HG03565 (cell line): ENCODE results near the gene METRN.

Experiments used
- ATAC-seq: cut with Tn5 transposase; IDR thresholded peaks from one replicate; pipeline ENCODE4 v1.9.1; 2021; ENCODE audit warnings: mild to moderate bottlenecking, moderate library complexity; ENCODE audit not compliant: unreplicated experiment

METRN gene

DNA sequence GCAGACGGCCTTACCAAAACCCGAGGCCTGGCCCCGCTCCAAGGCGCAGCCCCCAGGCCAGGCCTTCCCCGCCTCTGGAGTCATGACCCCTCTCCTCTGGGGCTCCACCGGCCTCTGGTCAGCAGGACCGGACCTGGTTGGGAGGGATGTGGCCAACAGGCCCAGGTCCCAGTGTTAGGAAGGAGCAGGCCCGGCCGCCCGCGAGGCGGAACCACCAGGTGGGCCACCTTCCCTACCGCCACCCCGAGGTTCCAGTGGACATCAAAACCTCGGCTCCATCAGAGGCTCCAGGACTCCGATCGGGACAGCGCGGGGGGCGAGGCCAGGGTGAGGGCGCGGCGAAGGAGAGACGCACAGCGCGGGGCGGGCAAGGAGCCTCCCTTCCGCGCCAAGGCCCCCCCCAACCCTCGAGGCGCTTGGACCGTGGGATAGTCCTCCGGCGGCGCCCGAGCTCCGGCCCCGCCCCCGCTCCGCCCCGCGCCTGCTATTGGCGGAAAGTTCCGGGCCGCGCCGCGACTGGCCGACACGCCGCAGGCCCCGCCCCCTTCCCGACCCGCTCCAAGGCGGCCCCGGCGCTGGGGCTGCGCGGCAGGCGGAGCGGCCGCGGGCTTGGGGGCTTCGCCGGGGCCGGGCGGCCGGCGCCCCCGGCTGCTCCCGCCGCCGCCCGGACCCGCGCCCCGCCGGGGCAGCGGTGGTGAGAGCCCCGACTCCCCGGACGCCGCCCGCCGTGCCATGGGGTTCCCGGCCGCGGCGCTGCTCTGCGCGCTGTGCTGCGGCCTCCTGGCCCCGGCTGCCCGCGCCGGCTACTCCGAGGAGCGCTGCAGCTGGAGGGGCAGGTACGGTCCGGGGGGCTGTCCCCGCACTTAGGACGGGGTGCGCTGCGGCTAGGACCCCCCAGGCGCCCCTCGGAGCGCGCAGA, at the start of gene METRN:
Gene METRN (plus strand): TSS at position 561 of the 919 bp plus-strand sequence. CDS start 172 bp downstream, at position 733.
- peak; percentile 61 for ATAC-seq

DNA sequence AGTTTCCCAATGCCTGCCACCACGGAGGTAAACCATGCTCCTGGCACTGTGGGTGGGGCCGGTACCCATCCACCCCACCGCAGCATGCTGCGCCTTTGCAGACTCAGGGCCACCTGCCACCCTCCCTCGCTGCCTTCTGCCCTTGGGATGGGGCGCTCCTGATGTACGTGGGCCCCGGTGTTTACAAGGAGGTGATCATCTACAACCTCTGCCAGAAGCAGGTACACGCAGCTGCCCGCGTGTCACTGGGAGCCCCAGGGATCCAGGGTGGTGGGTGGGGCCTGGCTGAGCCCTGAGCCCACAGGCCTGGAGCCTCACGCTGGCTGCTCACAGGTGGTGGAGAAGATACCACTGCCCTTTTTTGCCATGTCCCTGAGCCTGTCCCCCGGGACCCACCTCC, 48.3 kb upstream of the METRN start:
- ATAC-seq = no peak

DNA sequence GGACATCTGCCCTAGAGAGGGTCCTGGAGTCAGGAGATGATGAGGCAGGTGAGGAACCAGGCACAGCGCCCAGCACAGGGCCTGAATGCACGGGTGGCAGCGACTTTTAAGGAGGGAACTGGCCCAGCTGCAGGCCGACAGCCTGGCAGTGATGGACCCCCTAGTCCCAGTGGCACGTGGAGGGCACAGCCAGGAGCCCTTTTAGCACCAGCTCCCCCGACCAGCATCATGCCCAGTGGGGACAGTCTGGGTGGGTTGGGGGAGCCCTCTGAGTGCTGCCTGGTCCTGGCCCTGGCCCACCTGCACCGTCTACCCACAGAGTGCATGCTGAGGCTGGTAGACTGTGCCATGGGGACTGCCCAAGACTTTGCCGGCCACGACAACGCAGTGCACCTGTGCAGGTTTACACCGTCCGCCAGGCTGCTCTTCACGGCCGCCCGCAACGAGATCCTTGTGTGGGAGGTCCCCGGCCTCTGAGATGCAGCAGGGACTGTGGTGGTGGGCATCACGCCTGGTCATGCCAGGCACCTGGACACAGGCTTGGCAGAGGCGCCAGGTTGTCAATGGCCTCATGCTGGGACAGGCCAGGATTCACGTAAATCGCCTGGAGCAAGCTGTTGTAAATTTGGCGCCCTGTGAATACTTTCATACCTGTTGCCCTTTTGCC, 47.7 kb upstream of the METRN start:
- ATAC-seq = no peak

DNA sequence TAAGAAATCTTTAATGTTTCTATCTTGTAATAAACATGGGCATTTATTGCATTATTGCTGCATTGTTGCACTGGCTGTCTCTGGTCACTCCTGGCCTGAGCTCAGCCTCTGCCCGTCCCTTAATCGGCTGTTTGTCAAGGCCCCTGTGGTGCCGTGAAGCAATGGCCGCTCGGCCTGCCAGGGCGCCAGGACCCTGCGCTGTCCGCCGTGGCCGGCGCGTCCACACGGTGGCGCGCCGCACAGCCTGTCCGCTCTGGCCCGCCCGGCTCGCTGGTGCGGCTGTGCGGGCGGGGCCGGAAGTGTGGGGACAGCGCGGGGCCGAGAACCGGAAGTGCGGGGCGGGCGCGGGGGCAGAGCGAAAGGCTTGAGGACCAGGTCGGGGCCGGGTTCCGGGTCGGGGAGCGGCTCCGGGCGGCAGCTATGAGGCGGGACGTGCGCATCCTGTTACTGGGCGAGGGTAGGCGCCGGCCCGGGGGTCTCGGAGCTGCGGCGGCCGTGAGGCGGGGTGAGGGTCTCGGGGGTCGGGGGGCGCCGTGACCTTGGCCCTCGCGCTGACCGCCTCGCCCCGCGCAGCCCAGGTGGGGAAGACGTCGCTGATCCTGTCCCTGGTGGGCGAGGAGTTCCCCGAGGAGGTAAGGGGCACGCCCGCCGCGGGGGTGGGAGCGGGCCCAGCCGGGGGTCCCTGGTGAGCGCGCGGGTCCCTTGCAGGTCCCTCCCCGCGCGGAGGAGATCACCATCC, 47.0 kb upstream of the METRN start, which contains the start of gene RHOT2:
Gene RHOT2 (plus strand): TSS at position 353 of the 739 bp plus-strand sequence. CDS start 68 bp downstream, at position 421.
- ATAC-seq = peak; percentile 76

DNA sequence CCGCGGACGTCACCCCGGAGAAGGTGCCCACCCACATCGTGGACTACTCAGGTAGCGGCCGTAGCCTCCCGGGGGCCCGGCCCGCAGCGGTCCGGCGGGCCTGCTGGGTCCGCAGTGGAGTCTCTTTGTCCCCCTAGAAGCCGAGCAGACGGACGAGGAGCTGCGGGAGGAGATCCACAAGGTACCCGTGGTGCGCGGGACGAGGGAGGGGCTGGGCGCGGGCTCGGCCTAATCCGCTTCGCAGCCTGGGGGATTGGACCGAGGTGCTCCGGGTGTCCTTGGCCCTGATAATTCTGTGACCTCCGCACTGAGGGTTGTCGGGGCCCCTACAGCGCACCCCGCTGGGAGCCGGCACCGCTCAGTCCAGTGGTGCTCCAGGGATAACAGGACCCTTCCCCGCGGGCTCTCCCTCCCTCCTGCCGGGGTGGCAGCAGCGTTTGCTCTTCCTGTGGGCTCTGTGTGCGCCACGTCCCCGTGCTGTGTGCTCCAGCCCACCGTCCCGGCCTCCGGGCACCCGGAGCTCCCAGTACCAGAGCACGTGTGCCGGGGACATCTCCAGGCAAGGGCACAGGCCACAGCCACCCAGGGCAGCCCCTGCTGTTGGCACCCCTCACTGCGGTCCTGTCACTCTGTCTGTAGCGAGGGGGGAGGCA, 46.3 kb upstream of the METRN start:
- peak; percentile 12 for ATAC-seq

DNA sequence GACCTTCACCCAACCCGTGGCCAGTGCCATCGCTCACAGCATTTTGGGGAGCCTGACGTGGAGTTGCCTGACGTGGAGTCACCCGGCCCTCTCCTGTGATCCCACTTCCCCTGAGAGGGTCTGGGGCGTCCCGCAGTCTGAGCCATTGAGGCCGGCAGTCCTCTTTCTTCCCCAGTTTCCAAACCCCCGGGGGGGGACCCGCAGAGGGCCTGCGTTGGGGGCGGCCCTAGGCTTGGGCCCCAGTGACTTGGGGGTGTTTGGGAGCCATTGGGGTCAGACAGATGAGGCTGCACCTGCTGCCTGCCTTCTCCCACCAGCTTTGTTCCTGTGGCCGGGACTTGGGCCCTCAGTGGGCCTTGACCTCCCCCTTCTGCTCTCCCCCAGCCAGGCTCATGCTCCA, 45.3 kb upstream of the METRN start:
- ATAC-seq = no peak

DNA sequence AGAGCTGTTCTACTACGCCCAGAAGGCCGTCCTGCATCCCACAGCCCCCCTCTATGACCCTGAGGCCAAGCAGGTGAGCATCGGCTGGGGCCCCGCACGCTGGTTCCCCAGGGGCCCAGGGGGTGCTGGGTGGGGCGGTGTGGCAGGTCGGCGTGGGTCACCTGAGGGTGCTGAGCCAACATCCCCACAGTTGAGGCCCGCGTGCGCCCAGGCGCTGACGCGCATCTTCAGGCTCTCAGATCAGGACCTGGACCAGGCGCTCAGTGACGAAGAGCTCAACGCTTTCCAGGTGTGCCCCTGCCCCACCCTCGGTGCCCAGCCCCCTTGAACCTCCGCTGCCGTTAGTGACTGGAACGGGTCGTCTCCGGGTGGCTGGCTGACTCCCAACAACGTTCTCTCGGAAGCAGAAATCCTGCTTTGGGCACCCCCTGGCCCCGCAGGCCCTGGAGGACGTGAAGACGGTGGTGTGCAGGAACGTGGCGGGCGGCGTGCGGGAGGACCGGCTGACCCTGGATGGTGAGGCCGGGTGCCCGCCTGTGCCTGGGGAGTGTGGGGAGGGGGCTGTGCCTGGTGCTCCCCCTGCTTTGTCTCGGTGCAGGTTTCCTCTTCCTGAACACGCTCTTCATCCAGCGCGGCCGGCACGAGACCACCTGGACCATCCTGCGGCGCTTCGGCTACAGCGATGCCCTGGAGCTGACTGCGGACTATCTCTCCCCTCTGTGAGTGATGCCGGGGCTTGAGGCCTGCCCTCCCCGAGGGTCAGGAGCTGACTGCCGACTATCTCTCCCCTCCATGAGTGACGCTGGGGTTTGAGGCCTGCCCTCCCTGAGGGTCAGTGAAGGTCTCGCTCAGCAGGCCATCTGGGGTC, 44.2 kb upstream of the METRN start:
- no peak for ATAC-seq

DNA sequence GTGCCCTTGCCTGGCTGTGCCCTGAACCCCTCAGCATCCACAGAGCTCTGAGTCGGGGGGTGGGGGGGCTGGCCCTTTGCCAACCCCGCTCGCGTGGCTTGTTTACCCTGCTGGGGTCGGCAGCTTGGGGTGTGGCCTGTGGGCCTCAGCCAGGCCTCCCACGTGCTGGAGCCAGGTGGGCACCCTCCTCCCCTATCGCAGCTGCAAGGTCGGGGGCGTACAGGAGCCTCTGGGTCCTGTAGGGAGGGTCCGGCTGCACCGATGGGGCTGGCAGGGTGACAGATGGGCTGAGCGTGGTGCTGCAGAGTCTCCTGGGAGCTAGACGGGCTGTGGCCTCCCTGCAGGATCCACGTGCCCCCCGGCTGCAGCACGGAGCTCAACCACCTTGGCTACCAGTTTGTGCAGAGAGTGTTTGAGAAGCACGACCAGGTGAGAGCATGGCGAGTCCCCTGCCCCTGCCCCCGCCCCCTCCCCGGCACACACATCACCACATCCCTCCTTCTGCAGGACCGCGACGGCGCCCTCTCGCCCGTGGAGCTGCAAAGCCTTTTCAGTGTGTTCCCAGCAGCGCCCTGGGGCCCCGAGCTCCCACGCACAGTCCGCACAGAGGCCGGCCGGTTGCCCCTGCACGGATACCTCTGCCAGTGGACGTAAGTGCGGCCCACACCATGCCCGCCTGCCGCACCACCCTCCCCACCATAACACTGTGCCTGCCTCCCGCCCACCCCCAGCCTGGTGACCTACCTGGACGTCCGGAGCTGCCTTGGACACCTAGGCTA, 43.4 kb upstream of the METRN start:
- no peak for ATAC-seq

DNA sequence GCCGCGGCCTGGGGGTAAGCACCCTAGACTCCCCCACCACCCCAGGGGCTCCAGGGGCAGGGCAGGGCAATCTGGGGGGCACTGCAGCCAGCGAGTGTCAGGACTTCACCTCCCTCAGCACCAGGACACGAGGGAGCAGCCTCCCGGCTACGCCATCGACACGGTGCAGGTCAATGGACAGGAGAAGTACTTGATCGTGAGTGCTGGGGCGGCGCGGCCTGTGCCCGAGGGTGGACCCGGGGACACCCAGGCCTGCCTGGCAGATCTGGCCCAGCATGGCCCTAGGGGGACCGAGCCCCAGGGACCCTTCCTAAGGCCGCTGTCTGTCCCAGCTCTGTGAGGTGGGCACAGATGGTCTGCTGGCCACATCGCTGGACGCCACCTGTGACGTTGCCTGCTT, 42.5 kb upstream of the METRN start:
- ATAC-seq = no peak

DNA sequence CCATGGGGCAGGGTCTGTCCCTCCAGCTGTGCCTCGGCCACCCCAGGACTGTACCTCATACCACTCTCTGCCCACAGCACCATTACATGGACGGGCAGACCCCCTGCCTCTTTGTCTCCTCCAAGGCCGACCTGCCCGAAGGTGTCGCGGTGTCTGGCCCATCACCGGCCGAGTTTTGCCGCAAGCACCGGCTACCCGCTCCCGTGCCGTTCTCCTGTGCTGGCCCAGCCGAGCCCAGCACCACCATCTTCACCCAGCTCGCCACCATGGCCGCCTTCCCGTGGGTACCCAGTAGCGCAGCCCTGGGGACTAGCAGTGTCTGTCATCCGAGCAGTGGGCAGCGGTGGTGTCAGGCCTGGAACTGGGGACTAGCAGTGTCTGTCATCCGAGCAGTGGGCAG, 42.1 kb upstream of the METRN start:
- ATAC-seq = no peak

DNA sequence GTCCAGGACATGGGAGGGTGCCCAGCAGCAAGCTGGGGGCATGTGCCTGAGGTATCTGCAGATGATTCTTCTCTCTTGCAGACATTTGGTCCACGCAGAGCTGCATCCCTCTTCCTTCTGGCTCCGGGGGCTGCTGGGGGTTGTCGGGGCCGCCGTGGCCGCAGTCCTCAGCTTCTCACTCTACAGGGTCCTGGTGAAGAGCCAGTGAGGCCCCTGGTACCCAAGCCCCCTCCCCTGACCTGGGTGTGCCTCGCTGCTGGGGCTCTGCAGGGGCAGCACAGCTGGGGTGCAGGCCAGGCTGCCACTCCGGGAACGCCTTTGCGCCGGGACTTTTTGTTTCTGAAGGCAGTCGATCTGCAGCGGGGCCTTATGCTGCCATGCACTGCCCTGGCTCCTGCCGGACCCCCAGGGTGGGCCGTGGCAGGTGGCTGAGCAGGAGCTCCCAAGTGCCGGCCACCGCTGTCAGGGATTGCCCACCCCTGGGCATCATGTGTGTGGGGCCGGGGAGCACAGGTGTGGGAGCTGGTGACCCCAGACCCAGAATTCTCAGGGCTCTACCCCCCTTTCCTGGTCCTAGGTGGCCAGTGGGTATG, 41.4 kb upstream of the METRN start:
- no peak for ATAC-seq

DNA sequence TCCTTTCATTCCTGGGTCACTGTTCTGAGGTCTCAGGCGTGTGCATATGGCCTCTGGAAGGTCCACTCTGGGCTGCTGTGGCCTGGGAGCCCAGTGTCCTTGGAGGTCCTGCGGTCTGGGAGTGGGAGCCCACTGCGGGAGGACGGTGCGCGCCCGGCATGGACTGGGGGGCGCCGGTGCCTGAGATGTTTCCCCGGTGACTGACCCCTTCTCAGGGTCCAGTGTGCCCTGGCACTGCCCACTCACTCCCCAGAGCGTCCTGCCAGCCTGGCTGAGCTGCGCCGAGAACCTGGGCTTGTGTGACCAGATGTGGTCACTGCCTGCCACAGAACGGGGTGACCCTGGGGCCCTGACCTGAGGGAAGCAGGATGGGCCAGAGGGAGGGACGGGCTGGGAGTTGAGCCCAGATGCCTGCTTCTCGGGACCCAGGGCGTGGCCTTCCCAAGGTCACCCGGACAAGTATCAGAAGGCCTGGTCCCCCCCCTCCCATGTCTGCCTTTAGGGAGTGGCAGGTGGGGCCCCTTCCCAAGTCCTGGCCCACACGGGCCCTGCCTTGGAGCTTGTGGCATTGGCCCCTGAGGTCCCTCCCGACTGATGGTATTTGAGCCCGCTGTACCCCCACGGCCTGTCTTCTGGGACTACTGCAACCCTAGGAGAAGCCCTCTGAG, 40.6 kb upstream of the METRN start:
- no peak for ATAC-seq

DNA sequence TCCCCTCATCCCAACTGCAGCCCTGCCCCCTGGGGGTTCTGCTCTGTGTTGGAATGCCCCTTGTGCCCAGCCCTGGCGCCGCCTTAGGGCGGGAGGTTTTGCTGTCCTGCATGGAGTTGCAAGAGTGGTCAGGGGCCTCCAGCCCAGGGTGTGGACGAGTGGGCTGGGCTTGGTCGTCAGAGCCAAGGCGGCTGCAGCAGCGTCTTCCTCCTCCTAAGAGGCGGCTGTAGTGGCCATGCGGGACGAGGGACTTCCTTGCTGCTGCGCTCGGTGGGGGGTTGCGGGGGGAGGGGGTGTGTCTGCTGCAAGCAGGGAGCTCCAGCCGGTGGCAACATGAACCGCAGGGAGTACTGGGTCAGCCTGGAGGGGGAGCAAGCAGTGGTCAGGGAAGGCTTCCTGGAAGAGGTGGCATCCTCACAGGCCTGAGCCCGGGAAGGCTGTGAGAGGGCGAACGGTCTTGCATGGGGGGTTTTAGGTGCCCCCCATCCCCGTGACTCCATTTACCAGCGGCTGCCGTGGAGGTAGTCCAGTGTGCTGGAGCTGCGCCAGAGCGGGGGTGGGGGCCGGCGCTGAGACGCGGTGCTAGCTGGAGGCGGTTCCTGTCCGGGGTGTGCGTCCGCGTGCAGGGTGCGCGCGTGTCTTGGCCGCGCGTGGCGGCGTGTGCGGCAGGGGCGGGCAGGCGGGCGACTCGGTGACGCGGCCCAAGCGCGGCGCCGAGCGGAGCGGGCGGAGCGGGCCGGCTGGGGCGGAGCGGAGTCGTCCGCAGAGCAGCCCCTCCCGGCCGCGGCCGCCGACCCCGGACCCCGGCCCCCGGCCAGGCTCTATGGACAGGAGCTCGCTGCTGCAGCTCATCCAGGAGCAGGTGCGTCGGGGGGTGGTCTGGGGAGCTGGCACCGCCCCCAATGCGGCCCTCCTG, 39.7 kb upstream of the METRN start, which contains the start of gene RHBDL1:
Gene RHBDL1 (plus strand): TSS at position 704 of the 916 bp plus-strand sequence. CDS start 120 bp downstream, at position 824.
- no peak for ATAC-seq

DNA sequence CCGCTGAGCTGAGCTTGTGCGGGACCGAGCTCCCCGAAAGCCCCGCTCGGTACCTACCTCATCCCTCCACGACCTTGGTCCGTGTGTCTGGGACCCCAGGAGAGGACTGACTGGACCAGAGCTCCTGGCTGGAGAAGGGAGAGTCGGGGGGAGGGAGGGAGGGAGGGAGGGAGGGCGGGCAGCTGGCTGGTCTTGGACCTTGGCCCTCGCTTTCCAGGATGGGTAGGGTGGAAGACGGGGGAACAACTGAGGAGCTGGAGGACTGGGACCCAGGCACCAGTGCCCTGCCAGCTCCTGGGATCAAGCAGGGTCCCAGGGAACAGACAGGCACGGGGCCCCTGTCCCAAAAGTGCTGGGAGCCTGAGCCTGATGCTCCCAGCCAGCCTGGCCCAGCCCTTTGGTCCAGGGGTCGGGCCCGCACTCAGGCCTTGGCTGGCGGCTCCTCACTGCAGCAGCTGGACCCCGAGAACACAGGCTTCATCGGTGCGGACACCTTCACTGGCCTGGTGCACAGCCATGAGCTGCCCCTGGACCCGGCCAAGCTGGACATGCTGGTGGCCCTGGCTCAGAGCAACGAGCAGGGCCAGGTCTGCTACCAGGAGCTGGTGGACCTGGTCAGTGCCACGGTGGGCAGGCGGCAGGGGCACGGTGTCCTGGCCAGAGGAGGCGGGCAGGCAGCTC, 38.9 kb upstream of the METRN start:
- ATAC-seq = no peak

DNA sequence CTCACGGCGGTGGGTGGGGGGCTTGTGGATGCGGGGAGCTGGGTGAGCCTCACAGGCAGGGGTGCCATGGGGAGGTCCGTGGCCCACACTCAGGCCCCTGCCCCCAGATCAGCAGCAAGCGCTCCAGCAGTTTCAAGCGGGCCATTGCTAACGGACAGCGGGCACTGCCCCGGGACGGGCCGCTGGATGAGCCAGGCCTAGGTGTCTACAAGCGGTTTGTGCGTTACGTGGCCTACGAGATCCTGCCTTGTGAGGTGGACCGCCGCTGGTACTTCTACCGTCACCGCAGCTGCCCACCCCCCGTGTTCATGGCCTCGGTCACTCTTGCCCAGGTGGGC, 38.4 kb upstream of the METRN start:
- ATAC-seq = no peak

DNA sequence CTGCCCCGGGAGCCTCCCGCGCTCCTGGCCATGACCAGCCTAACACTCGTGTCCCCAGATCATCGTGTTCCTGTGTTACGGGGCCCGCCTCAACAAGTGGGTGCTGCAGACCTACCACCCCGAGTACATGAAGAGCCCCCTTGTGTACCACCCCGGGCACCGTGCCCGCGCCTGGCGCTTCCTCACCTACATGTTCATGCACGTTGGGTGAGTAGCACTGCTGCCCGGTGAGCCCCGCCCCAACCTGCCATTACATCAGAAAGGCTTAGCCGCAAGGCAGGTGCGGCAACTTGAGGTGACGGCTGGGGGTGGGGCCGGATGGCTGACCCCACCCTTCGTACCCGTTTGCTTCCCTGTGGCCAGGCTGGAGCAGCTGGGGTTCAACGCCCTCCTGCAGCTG, 38.0 kb upstream of the METRN start:
- no peak for ATAC-seq
